GM18907 (cell line): ENCODE measurements around the gene PSAPL1.

ENCODE experiments used
- ATAC-seq: cut with Tn5 transposase; IDR thresholded peaks from one replicate; pipeline ENCODE4 v1.9.1; 2021; ENCODE audit warnings: mild to moderate bottlenecking, moderate library complexity; ENCODE audit not compliant: unreplicated experiment

PSAPL1 gene, protein sequence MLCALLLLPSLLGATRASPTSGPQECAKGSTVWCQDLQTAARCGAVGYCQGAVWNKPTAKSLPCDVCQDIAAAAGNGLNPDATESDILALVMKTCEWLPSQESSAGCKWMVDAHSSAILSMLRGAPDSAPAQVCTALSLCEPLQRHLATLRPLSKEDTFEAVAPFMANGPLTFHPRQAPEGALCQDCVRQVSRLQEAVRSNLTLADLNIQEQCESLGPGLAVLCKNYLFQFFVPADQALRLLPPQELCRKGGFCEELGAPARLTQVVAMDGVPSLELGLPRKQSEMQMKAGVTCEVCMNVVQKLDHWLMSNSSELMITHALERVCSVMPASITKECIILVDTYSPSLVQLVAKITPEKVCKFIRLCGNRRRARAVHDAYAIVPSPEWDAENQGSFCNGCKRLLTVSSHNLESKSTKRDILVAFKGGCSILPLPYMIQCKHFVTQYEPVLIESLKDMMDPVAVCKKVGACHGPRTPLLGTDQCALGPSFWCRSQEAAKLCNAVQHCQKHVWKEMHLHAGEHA

DNA sequence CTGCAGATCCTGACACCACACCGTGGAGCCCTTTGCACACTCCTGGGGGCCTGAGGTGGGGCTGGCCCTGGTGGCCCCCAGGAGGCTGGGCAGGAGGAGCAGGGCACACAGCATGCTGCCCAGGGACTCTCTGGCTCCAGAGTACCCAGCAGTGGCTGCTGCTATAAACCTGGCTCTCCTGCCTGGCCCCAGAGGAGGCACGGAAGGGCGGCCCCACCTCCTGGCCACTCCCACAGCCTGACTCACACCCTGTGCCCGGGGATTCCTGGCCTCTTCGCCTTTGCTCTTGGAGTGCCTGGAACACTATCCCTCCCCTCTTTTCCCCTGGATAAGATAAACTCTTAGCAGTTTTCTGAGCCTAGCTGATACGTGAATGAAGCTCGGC lies at the start of gene PSAPL1:
TSS of gene PSAPL1 (minus strand) at position 165 of the 385 bp plus-strand sequence. CDS start at position 114, 51 bp downstream.
- ATAC-seq: no peak

- no peak for ATAC-seq
Observed at GRCh38 chr4:7481227-7481626, 46.5 kb upstream of the PSAPL1 start.

DNA sequence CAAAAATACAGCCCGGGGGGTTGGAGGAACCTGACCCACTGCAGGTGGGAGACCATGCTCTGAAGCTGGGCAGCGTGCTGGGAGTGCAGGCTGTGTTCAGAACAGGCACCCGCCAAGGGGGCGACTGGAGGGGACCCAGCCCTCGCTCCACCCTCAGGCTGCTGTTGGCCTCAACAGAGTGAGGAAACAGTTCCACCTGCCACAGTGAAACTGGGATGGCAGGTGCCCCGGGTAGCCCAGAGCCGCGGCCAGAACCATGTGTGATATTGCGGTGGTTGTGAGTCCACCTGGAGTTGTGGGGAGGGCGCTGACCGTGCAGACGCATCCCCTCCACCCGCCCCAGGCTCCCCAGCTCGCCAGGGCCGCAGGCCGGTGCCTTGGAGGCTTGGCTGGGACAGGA lies 45.7 kb upstream of the PSAPL1 start:
- ATAC-seq: no peak

DNA sequence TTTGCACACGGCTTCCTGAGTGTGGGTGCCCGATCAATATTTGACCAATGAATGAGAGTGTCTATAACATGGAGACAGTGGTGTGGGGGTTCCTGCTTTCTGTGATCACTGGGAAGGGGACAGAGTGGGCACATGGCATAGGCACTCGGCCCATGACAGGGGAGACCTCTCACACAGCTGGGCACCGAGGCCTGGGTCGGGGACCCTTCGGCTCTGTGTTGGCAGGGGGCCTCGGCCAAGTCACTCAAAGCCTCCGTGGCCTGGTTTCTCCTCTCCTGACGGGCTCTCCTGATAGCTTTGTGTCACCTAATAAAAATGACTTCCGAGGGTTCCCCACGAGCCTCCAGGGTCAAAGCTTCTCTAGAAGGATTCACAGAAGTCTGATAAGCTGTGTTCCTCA lies 43.9 kb upstream of the PSAPL1 start:
- no peak for ATAC-seq

DNA sequence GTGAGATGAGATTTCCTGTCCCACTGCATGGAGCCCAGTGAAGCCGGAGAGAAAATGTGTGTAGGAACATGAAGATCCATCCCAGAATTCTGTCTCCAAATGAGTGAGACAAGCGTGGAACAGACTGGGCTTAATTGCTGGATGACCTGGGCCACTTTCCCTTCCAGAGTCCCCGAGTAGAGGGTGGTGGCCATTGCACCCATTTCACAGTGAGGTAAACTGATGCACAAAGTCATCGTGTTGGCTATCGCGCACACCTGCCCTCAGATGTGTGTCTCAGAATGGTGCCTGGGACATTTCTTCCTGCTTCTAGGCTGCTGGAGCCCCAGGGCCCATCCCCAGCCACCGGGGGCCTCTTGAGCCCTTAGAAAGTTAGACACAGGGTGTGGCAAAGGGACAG lies 43.0 kb upstream of the PSAPL1 start:
- no peak for ATAC-seq

DNA sequence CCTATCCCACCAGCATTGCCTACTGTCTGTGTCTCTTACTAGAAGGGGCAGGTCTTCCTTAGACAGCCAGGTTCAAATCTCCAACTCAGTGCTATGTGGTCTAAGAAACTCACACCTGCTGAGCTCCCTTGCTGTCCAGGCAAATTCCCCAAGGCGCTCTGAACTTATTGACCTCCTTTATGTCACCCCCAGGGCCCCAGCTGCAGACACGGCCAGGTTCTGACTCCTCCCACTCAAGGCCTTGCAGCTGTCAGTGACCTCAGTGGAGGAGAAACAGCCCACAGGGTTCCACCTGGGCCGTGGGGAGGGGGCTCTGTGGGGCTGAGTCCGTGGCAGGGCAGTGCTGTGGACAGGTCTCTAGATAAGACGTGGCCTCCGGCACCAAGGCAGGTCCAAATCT lies 42.1 kb upstream of the PSAPL1 start:
- no peak for ATAC-seq

DNA sequence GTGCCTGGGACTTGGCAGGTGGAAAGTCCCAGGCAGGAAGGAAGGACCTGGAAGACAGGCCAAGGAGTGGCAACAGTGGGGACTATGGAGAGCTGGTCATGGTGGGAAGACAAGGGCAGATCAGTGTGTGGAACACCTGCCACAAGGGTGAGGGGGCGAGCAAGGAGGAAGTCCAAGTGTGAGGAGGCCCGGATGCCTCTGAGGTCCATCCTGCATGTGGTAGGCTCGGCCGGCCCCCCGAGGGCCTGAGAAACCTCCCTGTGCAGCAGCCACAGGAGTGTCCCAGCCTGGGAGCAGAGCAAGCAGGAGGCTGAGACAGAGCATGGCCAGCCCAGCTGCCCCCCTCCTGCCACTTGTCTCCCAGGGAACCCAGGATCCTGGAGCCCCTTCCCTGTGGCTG lies 40.5 kb upstream of the PSAPL1 start:
- ATAC-seq: no peak

DNA sequence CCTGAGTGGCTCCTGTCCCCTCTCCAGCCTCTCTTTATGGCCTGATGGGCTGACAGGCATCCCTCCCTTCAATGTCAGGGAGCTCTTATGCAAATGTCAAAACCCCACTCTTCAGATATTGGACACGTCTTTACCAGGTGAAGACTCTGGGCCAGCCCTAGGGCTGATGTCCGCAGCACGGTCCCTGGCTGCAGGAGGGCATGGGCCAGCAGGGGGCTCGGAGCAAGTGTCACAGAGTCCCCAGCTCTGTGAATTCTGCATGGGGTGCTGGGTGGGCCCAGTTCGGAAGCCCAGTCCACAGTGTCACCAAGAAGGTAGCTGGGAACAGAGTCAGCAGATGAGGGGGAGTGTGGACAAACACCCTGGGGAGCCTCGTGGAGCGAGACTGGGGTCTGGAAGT lies 39.6 kb upstream of the PSAPL1 start:
- no peak for ATAC-seq

DNA sequence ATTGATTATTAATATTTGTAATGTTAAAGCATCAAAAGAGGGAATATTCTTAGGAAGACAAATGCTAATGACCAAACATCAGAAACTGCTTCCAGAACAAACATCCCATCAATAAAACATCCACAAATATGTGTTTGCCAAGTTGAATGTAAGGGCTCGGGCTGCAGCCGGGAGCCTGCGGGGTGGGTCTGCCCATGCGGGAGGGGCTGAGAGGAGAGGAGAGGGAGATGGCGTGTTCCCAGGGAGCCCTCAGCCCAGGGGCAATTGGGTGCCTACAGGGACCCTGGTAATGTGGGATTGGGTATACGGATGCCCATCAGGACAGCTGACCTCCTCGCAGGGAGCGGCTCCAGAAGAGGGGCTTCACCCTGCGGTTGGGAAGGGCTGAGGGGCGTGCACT lies 38.4 kb upstream of the PSAPL1 start:
- no peak for ATAC-seq

GRCh38 chr4:7472442-7473013 lies 37.8 kb upstream of the PSAPL1 start:
- ATAC-seq: no peak

DNA sequence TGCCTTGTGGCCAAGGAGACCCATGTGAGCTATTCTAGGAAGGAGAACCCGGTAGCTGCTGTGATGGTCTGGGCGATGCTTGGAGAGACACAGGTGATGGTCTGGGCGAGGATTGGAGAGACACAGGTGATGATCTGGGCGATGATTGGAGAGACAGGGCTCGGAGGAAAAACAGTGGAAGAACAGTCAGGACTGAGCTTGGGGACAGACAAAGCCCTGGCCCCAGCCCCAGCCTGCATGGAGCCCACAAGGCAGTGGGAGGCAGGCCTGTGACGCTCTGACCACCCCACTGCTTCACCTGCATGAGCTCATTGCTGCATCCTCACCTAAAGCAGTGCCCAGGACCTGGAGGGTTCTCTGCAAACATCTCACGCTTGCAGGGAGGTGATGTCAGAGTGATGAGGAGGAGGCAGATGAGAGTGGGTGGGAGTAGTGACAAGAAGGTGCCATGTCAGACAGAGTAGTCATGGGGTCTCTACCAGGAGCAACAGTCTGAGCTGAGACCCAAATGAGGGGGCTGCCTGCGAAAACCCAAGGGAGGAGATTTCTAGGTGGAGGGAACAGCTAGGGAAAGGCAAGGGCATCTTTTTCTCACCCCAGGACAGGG lies 35.9 kb upstream of the PSAPL1 start:
- ATAC-seq: no peak

DNA sequence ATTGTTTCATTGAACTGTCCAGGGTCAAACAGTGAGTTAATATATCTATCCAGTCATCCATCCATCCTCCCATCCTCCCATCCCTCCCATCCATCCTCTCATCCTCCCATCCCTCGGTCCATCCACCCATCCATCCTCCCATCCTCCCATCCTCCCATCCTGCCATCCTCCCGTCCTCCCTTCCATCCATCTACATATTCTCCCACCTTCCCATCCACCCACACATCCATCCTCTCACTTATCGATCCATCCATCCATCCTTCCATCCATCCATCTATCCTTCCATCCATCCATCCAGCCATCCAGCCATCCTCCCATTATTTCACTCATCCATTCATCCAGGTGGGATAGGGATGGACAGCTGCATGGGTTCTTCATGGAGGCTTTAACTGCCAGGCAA lies 35.4 kb upstream of the PSAPL1 start:
- no peak for ATAC-seq

DNA sequence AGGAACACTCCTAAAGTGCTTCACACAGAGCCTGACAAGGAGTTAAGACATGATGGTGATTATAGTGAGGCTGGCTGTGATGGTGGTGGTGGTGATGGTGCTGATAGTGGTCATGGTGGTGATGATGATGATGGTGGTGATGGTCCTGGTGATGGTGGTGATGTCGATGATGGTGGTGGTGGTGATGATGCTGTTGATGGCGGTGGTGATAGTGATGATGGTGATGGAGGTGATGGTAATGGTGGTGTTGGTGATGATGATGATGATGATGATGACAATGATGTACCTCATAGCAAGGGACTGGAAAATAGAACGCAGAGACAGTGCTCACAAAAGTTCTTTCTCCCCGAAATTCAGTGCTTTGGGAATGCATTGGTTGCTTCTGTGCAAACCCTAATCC lies 34.3 kb upstream of the PSAPL1 start:
- no peak for ATAC-seq

DNA sequence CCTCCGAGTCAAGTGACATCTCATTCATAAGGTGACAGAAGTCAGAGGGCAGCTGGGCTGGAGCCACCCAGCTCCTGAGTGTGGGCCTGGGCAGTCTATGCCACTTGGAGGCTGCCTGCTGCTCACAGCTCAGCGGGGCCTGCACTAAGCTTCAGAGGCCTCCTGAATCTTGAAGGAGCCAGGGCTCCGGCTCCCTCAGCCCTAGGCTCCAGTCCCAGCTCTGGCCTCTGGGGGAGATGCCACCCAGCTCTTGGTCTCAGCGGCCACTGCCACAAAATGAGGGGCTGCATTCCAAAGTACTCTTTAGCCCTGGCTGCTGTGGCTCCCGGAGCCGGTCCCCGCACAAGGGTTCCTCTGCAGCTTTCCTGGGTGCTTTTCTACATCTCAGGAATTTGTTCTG lies 32.7 kb upstream of the PSAPL1 start:
- ATAC-seq: no peak

GRCh38 chr4:7466904-7467303 lies 32.2 kb upstream of the PSAPL1 start:
- ATAC-seq: no peak

GRCh38 chr4:7466215-7466614 lies 31.5 kb upstream of the PSAPL1 start:
- no peak for ATAC-seq

- no peak for ATAC-seq
Observed at GRCh38 chr4:7465017-7465416, 30.3 kb upstream of the PSAPL1 start.

DNA sequence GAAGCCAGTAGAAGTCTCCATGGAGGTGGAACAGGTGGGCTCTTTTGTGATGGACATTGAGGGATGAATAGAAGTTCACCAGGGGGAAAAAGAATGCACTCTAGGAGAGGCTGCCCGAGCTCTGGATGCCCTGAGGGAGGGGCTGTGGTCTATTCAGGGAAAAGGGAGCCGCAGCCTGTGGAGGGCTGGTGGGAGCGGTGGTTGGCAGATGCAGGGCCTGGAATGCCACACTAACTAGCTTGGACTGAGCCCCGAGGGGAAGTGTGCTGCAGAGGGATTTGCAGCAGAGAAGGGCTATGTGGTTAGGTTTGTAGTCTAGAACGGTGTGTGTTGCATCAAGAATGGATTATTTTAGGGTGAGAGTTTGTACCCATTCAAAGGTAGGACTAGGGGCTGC lies 29.5 kb upstream of the PSAPL1 start:
- no peak for ATAC-seq

DNA sequence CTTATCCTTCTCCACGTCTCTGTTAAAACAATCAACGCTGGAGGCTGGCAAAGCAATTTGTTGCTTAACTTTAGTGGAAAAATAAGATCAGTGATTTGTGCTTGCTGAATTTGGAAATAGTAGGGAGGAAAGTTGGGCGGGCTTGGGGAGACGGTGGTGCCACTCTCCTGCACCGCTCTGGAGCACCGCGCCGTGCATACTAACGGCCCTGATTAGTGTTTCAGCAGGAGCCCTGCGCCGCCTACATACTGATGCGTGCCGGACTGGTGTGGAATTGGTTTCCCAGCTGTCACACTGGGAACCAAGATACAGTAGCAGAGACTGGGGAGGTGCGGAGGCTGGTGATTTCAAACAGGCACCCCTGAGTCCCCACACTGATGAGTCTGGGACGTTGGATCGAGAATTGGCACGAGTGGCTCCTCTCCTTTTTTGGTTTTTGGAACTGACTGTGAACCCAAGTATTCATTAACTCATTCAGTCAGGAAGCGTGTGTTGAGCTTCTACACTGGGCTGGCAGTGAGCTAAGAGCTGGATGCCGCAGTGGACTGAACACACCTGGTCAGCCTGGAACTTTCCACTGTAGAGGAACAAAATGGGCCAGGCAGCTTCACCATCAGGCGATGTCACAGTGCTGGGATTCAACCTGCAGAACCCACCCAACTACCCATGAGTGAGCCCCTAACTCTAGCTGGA lies 29.0 kb upstream of the PSAPL1 start:
- no peak for ATAC-seq

- ATAC-seq: no peak
Observed at GRCh38 chr4:7462509-7462971, 27.8 kb upstream of the PSAPL1 start.

GRCh38 chr4:7461230-7461629 lies 26.5 kb upstream of the PSAPL1 start:
- no peak for ATAC-seq
